ENCODE measurements around the gene PON2. TPM values are rescaled to one million over a fixed set of nuclear protein-coding genes. Genes with fewer than 3 reads are reported as not detected.

PON2 gene
- total RNA-seq (10 to 100 TPM; 47.6 to 69.0 (median 61.4) TPM), polyA plus RNA-seq (51.0 TPM)
- long read RNA-seq, donor 1, transcript PON2-218 (9 exons, 1,653 nt) = major isoform, 60 of 97 reads
- long read RNA-seq, donor 1, transcript PON2-202 (9 exons, 1,726 nt) = minor isoform, 12 of 97 reads
- long read RNA-seq, donor 1, transcript PON2-215 (3 exons, 579 nt) = minor isoform, 7 of 97 reads
- long read RNA-seq, donor 1, partial matches to known transcripts = 3 of 97 reads
- long read RNA-seq, donor 1, other reads (novel, unspliced or antisense) = 15 of 97 reads
- long read RNA-seq, donor 2, transcript PON2-202 (9 exons, 1,726 nt) = minor isoform, 6 of 33 reads
- long read RNA-seq, donor 2, transcript PON2-218 (9 exons, 1,653 nt) = major isoform, 22 of 33 reads
- long read RNA-seq, donor 2, partial matches to known transcripts = 2 of 33 reads
- long read RNA-seq, donor 2, other reads (novel, unspliced or antisense) = 3 of 33 reads
- long read RNA-seq, donor 3, transcript PON2-215 (3 exons, 579 nt) = minor isoform, 8 of 269 reads
- long read RNA-seq, donor 3, transcript PON2-202 (9 exons, 1,726 nt) = minor isoform, 40 of 269 reads
- long read RNA-seq, donor 3, transcript PON2-218 (9 exons, 1,653 nt) = major isoform, 185 of 269 reads
- long read RNA-seq, donor 3, partial matches to known transcripts = 3 of 269 reads
- long read RNA-seq, donor 3, other reads (novel, unspliced or antisense) = 32 of 269 reads
- long read RNA-seq, donor 4, transcript PON2-218 (9 exons, 1,653 nt) = major isoform, 35 of 51 reads
- long read RNA-seq, donor 4, partial matches to known transcripts = 3 of 51 reads
- long read RNA-seq, donor 4, other reads (novel, unspliced or antisense) = 9 of 51 reads

- H3K27me3 ChIP-seq (ENCODE audit: control insufficient read depth, insufficient read depth) = no peaks in the 10 kb centered on the region
- peak within 1 kb of the TSS; percentile 72 for H3K4me3 ChIP-seq (ENCODE audit: low read length)
- peaks cover 2% of the 10 kb centered on the region for H3K4me1 ChIP-seq (ENCODE audit: control insufficient read depth, insufficient read depth, low read length)
- WGBS = under 1% methylated on average over 58 of the region's 58 CpGs
- ATAC-seq (peak; percentile 100), DNase-seq (peak; percentile 90 to 96 (median 94))
- intact Hi-C loops (cut with DNase I) = no loop called here
- H3K9me3 ChIP-seq (ENCODE audit: control insufficient read depth, low read length) = no peaks in the 10 kb centered on the region
- peak within 1 kb of the TSS; percentile 85 for H3K27ac ChIP-seq (ENCODE audit: low read length)
These were observed at the start of gene PON2 for GRCh38 chr7:95434557-95435421. TSS of gene PON2 (minus strand) at chr7:95435028. CDS start at chr7:95434951, 77 bp downstream.

- Histone ChIP-seq H3K4me1 (ENCODE audit: control insufficient read depth, insufficient read depth, low read length) (no peaks in the 10 kb centered on the region), H3K9me3 (ENCODE audit: control insufficient read depth, low read length) (no peaks in the 10 kb centered on the region), H3K4me3 (ENCODE audit: low read length) (no peak overlapping the region), H3K27me3 (ENCODE audit: control insufficient read depth, insufficient read depth) (no peaks in the 10 kb centered on the region), H3K27ac (ENCODE audit: low read length) (no peak overlapping the region)
- no peak for DNase-seq
- WGBS = 78% methylated on average over 4 of the region's 4 CpGs
- ATAC-seq = no peak
- intact Hi-C loops (cut with DNase I) = loop anchor here in 1 of 4 donors (10.0 kb wide), 1 partner anchor 1028 kb away; no protein-coding TSS in a partner anchor
These were observed 47.6 kb upstream of the PON2 start for GRCh38 chr7:95482424-95482823.

- intact Hi-C loops (cut with DNase I) = loop anchor here in 1 of 4 donors (10.0 kb wide), 1 partner anchor 1027 kb away; no protein-coding TSS in a partner anchor
- no peaks in the 10 kb centered on the region for H3K4me1 ChIP-seq (ENCODE audit: control insufficient read depth, insufficient read depth, low read length)
- WGBS = 89% methylated on average over 3 of the region's 3 CpGs
- H3K27me3 ChIP-seq (ENCODE audit: control insufficient read depth, insufficient read depth) = no peaks in the 10 kb centered on the region
- H3K9me3 ChIP-seq (ENCODE audit: control insufficient read depth, low read length) = no peaks in the 10 kb centered on the region
- H3K27ac ChIP-seq (ENCODE audit: low read length) = no peak overlapping the region
- no peak overlapping the region for H3K4me3 ChIP-seq (ENCODE audit: low read length)
- DNase-seq (no peak), ATAC-seq (no peak)
These were observed 46.7 kb upstream of the PON2 start for GRCh38 chr7:95481271-95482165.

GRCh38 chr7:95479992-95480624 lies 45.3 kb upstream of the PON2 start:
- DNase-seq (no peak), ATAC-seq (no peak)
- H3K27ac ChIP-seq (ENCODE audit: low read length) = no peak overlapping the region
- H3K4me3 ChIP-seq (ENCODE audit: low read length) = no peak overlapping the region
- no peaks in the 10 kb centered on the region for H3K9me3 ChIP-seq (ENCODE audit: control insufficient read depth, low read length)
- intact Hi-C loops (cut with DNase I) = loop anchor here in 1 of 4 donors (10.0 kb wide), 1 partner anchor 1025 kb away; no protein-coding TSS in a partner anchor
- no peaks in the 10 kb centered on the region for H3K27me3 ChIP-seq (ENCODE audit: control insufficient read depth, insufficient read depth)
- no peaks in the 10 kb centered on the region for H3K4me1 ChIP-seq (ENCODE audit: control insufficient read depth, insufficient read depth, low read length)

GRCh38 chr7:95478272-95479037 lies 43.6 kb upstream of the PON2 start:
- intact Hi-C loops (cut with DNase I) = no loop called here
- DNase-seq (no peak), ATAC-seq (peak; percentile 47 to 71)
- WGBS = 47% methylated on average over 18 of the region's 18 CpGs
- H3K4me3 ChIP-seq (ENCODE audit: low read length) = peak overlapping the region; percentile 36
- H3K9me3 ChIP-seq (ENCODE audit: control insufficient read depth, low read length) = no peaks in the 10 kb centered on the region
- no peaks in the 10 kb centered on the region for H3K27me3 ChIP-seq (ENCODE audit: control insufficient read depth, insufficient read depth)
- H3K4me1 ChIP-seq (ENCODE audit: control insufficient read depth, insufficient read depth, low read length) = no peaks in the 10 kb centered on the region
- no peak overlapping the region for H3K27ac ChIP-seq (ENCODE audit: low read length)

- H3K4me1 ChIP-seq (ENCODE audit: control insufficient read depth, insufficient read depth, low read length) = no peaks in the 10 kb centered on the region
- intact Hi-C loops (cut with DNase I) = no loop called here
- whole genome bisulfite sequencing = 9% methylated on average over 11 of the region's 11 CpGs
- H3K9me3 ChIP-seq (ENCODE audit: control insufficient read depth, low read length) = no peaks in the 10 kb centered on the region
- H3K27ac ChIP-seq (ENCODE audit: low read length) = no peak overlapping the region
- H3K4me3 ChIP-seq (ENCODE audit: low read length) = no peak overlapping the region
- H3K27me3 ChIP-seq (ENCODE audit: control insufficient read depth, insufficient read depth) = no peaks in the 10 kb centered on the region
- peak; percentile 68 to 70 for ATAC-seq
- peak; percentile 53 to 81 (median 56) for DNase-seq
These were observed 42.2 kb upstream of the PON2 start for GRCh38 chr7:95476904-95477594.

GRCh38 chr7:95476072-95476847 lies 41.4 kb upstream of the PON2 start:
- no peak for DNase-seq
- intact Hi-C loops (cut with DNase I) = no loop called here
- Histone ChIP-seq H3K4me1 (ENCODE audit: control insufficient read depth, insufficient read depth, low read length) (no peaks in the 10 kb centered on the region), H3K27me3 (ENCODE audit: control insufficient read depth, insufficient read depth) (no peaks in the 10 kb centered on the region), H3K27ac (ENCODE audit: low read length) (no peak overlapping the region), H3K9me3 (ENCODE audit: control insufficient read depth, low read length) (no peaks in the 10 kb centered on the region), H3K4me3 (ENCODE audit: low read length) (no peak overlapping the region)
- ATAC-seq = no peak
- WGBS = 75% methylated on average over 9 of the region's 9 CpGs

GRCh38 chr7:95473276-95473985 lies 38.6 kb upstream of the PON2 start:
- no peak for DNase-seq
- ATAC-seq = no peak
- intact Hi-C loops (cut with DNase I) = no loop called here
- no peak overlapping the region for H3K4me3 ChIP-seq (ENCODE audit: low read length)
- no peaks in the 10 kb centered on the region for H3K9me3 ChIP-seq (ENCODE audit: control insufficient read depth, low read length)
- no peak overlapping the region for H3K27ac ChIP-seq (ENCODE audit: low read length)
- WGBS = 82% methylated on average over 9 of the region's 9 CpGs
- H3K27me3 ChIP-seq (ENCODE audit: control insufficient read depth, insufficient read depth) = no peaks in the 10 kb centered on the region
- no peaks in the 10 kb centered on the region for H3K4me1 ChIP-seq (ENCODE audit: control insufficient read depth, insufficient read depth, low read length)
